Umbilical cord (tissue), 2 donors: ENCODE measurements around the gene LHX6. TPM values are rescaled to one million over a fixed set of nuclear protein-coding genes. Genes with fewer than 3 reads are reported as not detected.

ENCODE experiments used
- DNase-seq: peaks from one replicate; pipeline ENCODE4 v3.0.0-alpha.2; 2015; ENCODE audit warnings: low spot score
- total RNA-seq: library from RNA; depleted of rRNA; stranded (reverse); fragments of >200 nt; gene quantifications from one replicate; pipeline ENCODE4 v1.2.3, GENCODE V29; 2014; ENCODE audit warnings: low replicate concordance; ENCODE audit not compliant: insufficient read depth

The LHX6 gene
- 0.72 TPM for total RNA-seq

GRCh38 chr9:122228568-122229484, at the start of gene LHX6:
Gene LHX6 (minus strand): TSS chr9:122228957. CDS start chr9:122228740, 217 bp downstream.
- DNase-seq, result peak; percentile 33

DNA sequence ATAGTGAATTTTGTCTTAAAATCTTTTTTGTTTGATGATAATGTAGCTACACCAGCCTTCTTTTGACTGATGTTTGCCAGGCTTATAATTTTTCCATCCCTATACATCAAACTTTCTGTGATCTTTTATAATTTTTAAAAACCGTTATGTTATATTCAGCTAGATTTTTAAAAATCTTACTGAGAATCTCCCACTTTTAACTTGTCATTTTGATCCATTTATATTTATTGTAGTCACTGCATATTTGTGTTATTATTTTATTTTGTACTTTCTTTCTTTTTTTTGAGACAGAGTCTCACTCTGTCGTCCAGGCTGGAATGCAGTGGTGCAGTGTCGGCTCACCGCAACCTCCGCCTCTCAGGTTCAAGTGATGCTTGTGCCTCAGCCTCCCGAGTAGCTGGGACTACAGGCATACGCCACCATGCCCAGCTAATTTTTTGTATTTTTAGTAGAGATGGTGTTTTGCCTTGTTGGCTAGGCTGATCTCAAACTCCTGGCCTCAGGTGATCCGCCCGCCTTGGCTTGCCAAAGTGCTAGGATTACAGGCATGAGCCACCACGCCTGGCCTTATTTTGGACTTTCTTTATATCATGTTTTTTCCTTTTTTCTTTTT, 48.6 kb upstream of the LHX6 start:
- DNase-seq, result no peak

DNA sequence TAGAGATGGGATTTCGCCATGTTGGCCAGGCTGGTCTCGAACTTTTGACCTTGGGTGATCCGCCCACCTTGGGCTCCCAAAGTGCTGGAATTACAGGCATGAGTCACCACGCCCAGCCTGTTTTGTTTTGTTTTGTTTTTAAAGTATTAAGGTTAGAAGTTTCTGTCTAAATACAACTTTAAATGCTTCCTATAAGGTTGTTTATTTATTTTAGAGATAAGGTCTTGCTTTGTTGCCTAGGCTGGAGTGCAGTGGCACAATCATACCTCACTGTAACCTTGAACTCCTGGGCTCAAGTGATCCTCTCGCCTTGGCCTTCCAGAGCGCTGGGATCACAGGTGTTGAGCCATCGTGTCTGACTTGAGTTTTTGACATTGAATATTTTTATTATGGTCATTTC, 47.3 kb upstream of the LHX6 start:
- no peak for DNase-seq

DNA sequence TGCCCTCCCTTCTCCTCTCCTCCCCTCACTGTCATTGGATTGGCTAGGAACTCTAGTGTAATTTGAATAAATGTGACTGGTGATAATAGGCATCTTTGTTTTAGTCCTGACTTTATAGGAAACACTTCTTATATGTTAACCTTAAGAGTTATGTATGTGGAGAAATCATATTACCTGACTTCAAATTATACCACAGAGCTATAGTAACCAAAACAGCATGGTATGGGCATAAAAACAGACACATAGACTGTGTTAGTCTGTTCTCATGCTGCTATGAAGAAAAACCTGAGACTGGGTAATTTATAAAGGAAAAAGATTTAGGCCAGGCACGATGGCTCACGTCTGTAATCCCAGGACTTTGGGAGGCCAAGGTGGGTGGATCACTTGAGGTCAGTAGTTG, 45.3 kb upstream of the LHX6 start:
- DNase-seq, result no peak

GRCh38 chr9:122268041-122268814, 39.5 kb upstream of the LHX6 start:
- DNase-seq, result no peak

- peak; percentile 20 for DNase-seq
These were observed 36.6 kb upstream of the LHX6 start for GRCh38 chr9:122265149-122265915.

DNA sequence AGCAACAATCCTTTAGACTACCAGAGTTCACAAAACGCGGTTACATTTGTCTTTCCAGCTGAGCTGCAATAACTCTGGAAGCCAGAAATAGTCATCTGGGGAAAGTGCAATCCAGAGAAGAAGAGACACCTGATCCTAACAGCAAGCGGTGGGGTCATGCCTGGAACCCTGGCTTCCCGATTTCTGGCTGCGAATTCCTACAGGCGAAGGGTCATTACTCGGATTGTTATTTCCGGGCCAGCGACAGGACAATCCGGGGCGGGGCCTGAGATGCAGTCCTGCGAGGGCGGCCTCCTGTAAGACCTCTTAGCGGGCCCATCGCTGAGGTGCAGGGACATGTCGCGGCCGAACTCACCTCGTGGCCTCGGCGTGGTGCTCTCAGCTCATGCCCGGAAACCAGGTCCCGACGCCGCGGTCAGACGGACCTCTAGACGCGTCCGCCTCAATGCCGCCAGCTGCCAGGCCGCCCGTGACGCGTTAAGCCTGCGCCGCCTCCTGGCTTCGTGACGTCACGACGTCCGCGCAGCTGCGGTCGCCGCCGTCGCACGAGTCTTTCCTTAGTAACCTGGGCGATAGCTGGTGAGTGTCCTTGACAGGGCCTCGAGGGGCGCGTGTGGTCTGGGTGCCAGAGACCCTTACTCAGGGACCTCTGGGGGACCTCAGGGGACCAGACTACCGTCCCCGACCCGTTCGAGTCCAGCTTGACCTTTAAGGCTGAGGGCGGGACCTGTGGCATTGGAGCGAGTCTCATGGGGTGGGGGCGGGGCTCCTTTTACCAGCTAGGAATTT, 35.8 kb upstream of the LHX6 start, which contains the start of the genes MRRF and RBM18:
MRRF (plus strand) TSS at position 523 of the 789 bp plus-strand sequence. CDS start 6,010 bp downstream, outside the sequence.
RBM18 (minus strand) TSS at position 481 of the 789 bp plus-strand sequence. CDS start 3,348 bp downstream, outside the sequence.
- peak; percentile 93 for DNase-seq

- no peak for DNase-seq
These were observed 35.1 kb upstream of the LHX6 start for GRCh38 chr9:122263699-122264349.

DNA sequence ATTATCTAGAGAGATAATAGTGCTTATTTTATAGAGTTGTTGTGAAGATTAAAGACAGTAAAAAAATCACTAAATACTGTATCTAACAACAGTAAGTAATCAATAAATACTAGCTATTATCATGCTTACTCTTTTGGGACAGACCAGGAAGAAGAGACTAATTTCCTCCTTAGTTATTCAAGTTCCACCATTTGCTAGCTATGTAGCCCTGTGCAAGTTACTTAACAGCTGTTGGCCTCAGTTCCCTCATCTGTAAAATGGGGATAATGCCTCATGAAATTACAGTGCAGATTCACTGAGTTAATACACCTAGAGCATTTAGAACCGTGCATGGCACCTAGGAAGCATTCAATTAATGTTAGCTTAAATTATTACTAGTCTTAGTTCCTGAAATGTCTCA, 33.3 kb upstream of the LHX6 start:
- DNase-seq, result no peak

DNA sequence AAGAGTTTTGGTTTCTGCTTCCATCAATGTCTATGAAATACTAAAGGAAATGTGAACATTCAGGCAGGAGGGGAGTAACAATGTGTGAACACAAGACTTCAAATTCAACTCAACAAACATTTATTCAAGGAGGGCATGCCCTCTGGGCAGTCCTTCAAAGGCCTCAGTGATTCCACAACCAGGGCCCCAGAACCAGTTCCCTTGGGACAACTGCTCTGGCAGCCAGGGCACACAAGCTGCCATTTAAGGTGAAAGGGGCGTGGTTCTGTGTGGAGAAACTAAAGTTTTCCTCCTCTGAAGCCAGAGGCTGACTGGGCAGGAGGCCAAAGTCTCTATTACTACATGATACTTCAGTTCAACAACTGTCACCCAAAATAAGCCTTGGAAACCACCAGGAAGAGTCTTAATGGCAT, 32.7 kb upstream of the LHX6 start:
- peak; percentile 76 for DNase-seq

GRCh38 chr9:122258886-122259415, 30.2 kb upstream of the LHX6 start:
- no peak for DNase-seq

DNA sequence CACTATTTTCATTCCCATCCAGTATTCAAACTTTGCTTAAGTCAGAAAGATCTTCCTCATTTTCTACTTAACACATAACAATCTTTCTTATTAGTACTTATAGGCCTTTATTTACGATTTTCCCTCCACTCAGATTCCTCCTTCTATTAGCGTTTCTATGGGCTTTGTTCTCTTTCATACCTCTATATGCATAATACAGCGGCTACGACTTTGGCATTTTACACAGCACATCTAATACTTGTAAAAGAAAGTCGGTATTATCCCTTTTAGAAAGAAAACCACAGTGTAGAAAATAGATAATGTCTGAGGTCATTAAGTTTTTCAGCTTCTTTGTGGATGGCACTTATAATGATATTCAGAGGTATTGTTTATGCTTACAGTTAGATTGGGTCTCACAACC, 27.4 kb upstream of the LHX6 start:
- no peak for DNase-seq

DNA sequence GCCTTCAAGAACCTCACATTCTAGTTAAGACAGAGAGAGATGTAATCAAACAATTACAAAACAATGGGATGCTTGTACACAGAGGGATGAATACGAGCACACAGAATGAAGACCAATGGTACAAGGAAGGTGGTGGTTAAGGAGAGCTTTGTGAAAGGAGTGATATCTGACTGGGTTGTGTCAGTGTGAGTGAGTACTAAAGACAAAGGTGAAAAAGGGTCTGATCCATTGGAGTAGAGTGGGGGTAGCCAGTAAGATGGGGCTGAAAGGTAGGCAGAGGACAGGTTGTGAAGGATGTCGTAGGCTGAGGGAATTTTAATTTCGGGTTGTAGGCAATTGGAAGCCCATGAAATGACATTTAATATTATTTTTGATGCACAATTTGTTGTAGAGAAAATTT, 26.0 kb upstream of the LHX6 start:
- DNase-seq, result no peak

GRCh38 chr9:122252796-122253195, 24.0 kb upstream of the LHX6 start:
- no peak for DNase-seq

GRCh38 chr9:122251351-122251750, 22.6 kb upstream of the LHX6 start:
- no peak for DNase-seq

DNA sequence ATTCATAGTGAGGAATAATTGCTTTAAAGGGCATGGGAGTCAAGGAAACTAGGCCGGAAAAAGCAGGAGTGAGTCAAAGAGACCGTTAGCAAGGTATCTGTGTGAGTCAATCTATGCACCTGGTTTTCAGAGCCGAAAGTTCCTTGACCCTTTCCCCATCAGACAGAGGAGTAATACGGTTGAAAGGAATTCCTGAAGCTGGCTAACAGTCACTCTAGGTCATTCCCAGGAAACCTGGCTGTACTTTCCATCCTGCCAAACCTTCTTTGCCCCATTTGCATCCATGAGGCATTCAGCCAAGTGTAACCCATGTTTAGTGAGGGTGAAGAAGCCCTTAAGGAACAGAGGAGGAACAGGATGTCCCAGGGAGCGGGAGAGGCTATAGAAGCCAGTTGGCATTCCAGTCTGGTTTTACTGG, 19.7 kb upstream of the LHX6 start:
- no peak for DNase-seq

DNA sequence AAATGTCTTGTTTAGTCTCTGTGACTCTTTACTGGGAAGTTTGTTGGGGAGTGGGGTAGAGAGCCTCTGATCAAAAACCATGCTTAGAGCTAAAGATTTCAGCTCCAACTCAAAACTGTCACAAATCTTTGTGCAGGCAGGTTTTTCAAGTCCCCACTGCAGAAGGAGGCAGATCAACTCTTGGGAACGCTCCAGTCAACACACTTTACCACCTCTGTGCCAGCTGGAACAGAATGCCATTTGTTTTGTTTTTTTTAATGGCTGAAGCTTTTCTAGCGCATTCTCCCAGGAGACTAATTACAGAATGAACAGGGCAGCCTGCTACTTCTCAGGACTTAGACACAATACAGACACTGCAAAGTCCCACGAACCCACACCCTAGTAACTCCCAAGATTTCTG, 17.9 kb upstream of the LHX6 start:
- no peak for DNase-seq

- no peak for DNase-seq
These were observed 15.6 kb upstream of the LHX6 start for GRCh38 chr9:122244349-122244748.

DNA sequence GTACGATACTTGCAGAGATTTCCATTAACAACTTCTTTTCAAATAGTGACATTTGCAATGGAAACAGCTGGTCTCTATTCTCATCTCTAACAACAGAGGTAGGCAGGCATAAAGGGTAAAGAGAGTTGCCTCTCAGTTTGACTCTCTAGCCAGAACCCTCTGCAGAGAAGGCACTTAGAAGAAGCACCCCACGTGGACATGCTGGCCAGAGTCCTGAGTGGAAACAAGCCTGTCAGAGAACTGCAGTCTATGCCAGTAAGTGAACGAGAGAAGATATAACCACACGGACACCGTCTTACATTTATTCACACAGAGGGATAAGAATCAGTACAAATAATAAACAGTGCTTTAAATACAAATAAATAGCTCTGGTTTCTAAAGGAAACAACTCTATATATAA, 11.0 kb upstream of the LHX6 start:
- DNase-seq, result no peak

DNA sequence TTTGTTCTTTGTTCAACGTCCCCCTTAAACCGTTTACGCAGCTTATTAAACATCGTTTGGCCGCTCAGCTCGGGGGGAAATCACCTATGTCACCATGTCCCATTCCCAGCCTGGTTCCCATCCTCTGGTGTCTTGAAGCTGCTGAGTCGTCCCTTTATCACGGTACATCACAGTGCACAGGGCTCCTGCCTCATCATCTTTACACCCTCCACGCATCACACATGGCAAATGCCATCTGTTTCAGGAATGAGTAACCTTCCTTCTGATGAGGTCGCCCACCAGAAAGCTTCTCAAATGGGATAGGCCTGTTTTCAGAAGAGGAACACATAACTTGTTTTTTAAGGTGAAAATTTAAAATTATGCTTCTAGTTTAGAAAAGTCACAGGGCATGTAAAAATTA, 7.9 kb upstream of the LHX6 start:
- no peak for DNase-seq
